GM23338 (cell line): Measurements from ENCODE around the gene PLBD1.

Experiments used
- EZH2 ChIP-seq: fragments of 200-600 bp; sonication (generic); IDR thresholded peaks from one replicate; pipeline ENCODE4 v1.8.0; 2017; ENCODE audit warnings: antibody characterized with exemption, mild to moderate bottlenecking, low read depth; ENCODE audit not compliant: unreplicated experiment
- POLR2AphosphoS5 ChIP-seq: IDR thresholded peaks from 2 replicates; pipeline ENCODE4 v1.6.1; 2016; ENCODE audit warnings: antibody characterized with exemption, low read depth
- TF ChIP-seq, protein P1 (sequence below), 2 experiments: fragments of 200-600 bp in 1 of 2; sonication (generic) in 1 of 2; conservative IDR thresholded peaks; 2 replicates each; pipeline versions ENCODE4 v1.5.1 to v1.6.1; 2016 to 2017; ENCODE audit warnings: antibody characterized with exemption in 2 of 2, low read depth in 2 of 2, mild to moderate bottlenecking in 2 of 2, moderate library complexity in 1 of 2

DNA sequence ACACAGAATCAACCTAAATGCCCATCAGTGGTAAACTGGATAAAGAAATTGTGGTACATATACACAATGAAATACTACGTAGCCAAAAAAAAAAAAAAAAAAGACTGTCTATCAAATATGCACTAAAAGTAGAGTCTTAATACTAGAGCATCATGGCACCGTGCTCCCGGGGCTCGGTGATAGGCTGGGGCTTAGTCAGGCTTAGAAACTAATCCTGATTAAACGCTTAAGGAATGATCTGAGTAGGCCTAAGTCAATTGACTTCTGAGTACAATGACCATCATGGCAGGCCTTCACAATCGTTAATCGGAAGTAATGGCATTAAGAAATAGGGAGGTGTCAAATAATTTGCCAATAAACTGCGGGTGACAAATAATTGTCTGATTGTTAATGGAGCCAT lies 9.7 kb downstream of the PLBD1 start:
- TF ChIP-seq, protein P1, sequence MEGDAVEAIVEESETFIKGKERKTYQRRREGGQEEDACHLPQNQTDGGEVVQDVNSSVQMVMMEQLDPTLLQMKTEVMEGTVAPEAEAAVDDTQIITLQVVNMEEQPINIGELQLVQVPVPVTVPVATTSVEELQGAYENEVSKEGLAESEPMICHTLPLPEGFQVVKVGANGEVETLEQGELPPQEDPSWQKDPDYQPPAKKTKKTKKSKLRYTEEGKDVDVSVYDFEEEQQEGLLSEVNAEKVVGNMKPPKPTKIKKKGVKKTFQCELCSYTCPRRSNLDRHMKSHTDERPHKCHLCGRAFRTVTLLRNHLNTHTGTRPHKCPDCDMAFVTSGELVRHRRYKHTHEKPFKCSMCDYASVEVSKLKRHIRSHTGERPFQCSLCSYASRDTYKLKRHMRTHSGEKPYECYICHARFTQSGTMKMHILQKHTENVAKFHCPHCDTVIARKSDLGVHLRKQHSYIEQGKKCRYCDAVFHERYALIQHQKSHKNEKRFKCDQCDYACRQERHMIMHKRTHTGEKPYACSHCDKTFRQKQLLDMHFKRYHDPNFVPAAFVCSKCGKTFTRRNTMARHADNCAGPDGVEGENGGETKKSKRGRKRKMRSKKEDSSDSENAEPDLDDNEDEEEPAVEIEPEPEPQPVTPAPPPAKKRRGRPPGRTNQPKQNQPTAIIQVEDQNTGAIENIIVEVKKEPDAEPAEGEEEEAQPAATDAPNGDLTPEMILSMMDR (conservative IDR thresholded peaks at IDR 0.05; ENCODE audit: low read depth in 2 of 2): no peak
- TF ChIP-seq EZH2: no peak
- no peak for TF ChIP-seq POLR2AphosphoS5
